H9 (cell line): Measurements from ENCODE around the gene KLHL34. TPM values are rescaled to one million over a fixed set of nuclear protein-coding genes. Genes with fewer than 3 reads are reported as not detected.

ENCODE experiments used
- DNase-seq: peaks from one replicate; pipeline ENCODE4 v3.0.0-alpha.2; 2017
- H2AFZ ChIP-seq: one replicate; pipeline ENCODE4 v1.6.1; 2013; ENCODE audit warnings: mild to moderate bottlenecking, low read length, control low read depth, moderate library complexity
- H2AK5ac ChIP-seq: 2 replicates; pipeline ENCODE4 v1.6.1; 2013; ENCODE audit warnings: low read length, control low read depth, mixed read lengths; ENCODE audit not compliant: insufficient read length
- H2BK120ac ChIP-seq: one replicate; pipeline ENCODE4 v1.6.1; 2013; ENCODE audit warnings: low read depth, mild to moderate bottlenecking, low read length, control low read depth, inconsistent platforms; ENCODE audit not compliant: poor library complexity, severe bottlenecking
- H2BK12ac ChIP-seq: 2 replicates; pipeline ENCODE4 v1.6.1; 2013; ENCODE audit warnings: low read length, control low read depth, mixed read lengths, low read depth; ENCODE audit not compliant: insufficient read length
- H2BK15ac ChIP-seq: 2 replicates; pipeline ENCODE4 v1.6.1; 2013; ENCODE audit warnings: low read depth, low read length, control low read depth
- H2BK20ac ChIP-seq: one replicate; pipeline ENCODE4 v1.6.1; 2013; ENCODE audit warnings: low read depth, mild to moderate bottlenecking, low read length, control low read depth, inconsistent platforms; ENCODE audit not compliant: poor library complexity, severe bottlenecking
- H2BK5ac ChIP-seq: 2 replicates; pipeline ENCODE4 v1.6.1; 2013; ENCODE audit warnings: low read length, control low read depth, mixed read lengths; ENCODE audit not compliant: insufficient read length
- H3K14ac ChIP-seq: 2 replicates; pipeline ENCODE4 v1.6.1; 2013; ENCODE audit warnings: low read length, control low read depth; ENCODE audit not compliant: insufficient read depth
- H3K18ac ChIP-seq: 2 replicates; pipeline ENCODE4 v1.6.1; 2013; ENCODE audit warnings: low read depth, mild to moderate bottlenecking, mixed read lengths, low read length, control low read depth; ENCODE audit not compliant: insufficient read length
- H3K23ac ChIP-seq: 2 replicates; pipeline ENCODE4 v1.6.1; 2013; ENCODE audit warnings: low read length, control low read depth, mixed read lengths, low read depth; ENCODE audit not compliant: insufficient read length
- H3K23me2 ChIP-seq: 2 replicates; pipeline ENCODE4 v1.6.1; 2013; ENCODE audit warnings: low read depth, mild to moderate bottlenecking, mixed read lengths, low read length, control low read depth; ENCODE audit not compliant: insufficient read length, poor library complexity, severe bottlenecking
- H3K27ac ChIP-seq: 2 replicates; pipeline ENCODE4 v1.5.1; 2013; ENCODE audit warnings: low read length, control low read depth, mixed read lengths, low read depth; ENCODE audit not compliant: insufficient read length
- H3K27me3 ChIP-seq: 2 replicates; pipeline ENCODE4 v1.6.1; 2013; ENCODE audit warnings: low read length, control low read depth, inconsistent platforms; ENCODE audit not compliant: insufficient read depth
- H3K4ac ChIP-seq: 2 replicates; pipeline ENCODE4 v1.6.1; 2013; ENCODE audit warnings: low read depth, mild to moderate bottlenecking, control low read depth, inconsistent platforms, low read length, moderate library complexity
- H3K4me1 ChIP-seq: 2 replicates; pipeline ENCODE4 v1.6.1; 2013; ENCODE audit warnings: low read length, control low read depth, inconsistent platforms; ENCODE audit not compliant: insufficient read depth
- H3K4me2 ChIP-seq: 2 replicates; pipeline ENCODE4 v1.6.1; 2013; ENCODE audit warnings: low read length, control low read depth, mixed read lengths; ENCODE audit not compliant: insufficient read length, insufficient read depth
- H3K56ac ChIP-seq: 2 replicates; pipeline ENCODE4 v1.6.1; 2013; ENCODE audit warnings: low read depth, mild to moderate bottlenecking, mixed read lengths, low read length, control low read depth; ENCODE audit not compliant: insufficient read length
- H3K79me1 ChIP-seq: 2 replicates; pipeline ENCODE4 v1.6.1; 2013; ENCODE audit warnings: low read depth, mild to moderate bottlenecking, moderate library complexity, low read length, control low read depth, inconsistent platforms; ENCODE audit not compliant: insufficient read depth, poor library complexity, severe bottlenecking
- H3K79me2 ChIP-seq: 2 replicates; pipeline ENCODE4 v1.6.1; 2013; ENCODE audit warnings: low read length, control low read depth, inconsistent platforms; ENCODE audit not compliant: insufficient read depth
- H3K9ac ChIP-seq: 2 replicates; pipeline ENCODE4 v1.6.1; 2013; ENCODE audit warnings: low read length, control low read depth, mixed read lengths; ENCODE audit not compliant: insufficient read length; ENCODE audit errors: extremely low read depth
- H3K9me3 ChIP-seq: one replicate; pipeline ENCODE4 v1.6.1; 2013; ENCODE audit warnings: low read depth, low read length, inconsistent platforms; ENCODE audit not compliant: control insufficient read depth
- H3T11ph ChIP-seq: one replicate; pipeline ENCODE4 v1.6.1; 2013; ENCODE audit warnings: mild to moderate bottlenecking, low read length, control low read depth, inconsistent platforms
- H4K20me1 ChIP-seq: one replicate; pipeline ENCODE4 v1.6.1; 2013; ENCODE audit not compliant: control insufficient read depth, insufficient read length, insufficient read depth
- H4K5ac ChIP-seq: 2 replicates; pipeline ENCODE4 v1.6.1; 2013; ENCODE audit warnings: low read depth, mild to moderate bottlenecking, mixed read lengths, low read length, control low read depth; ENCODE audit not compliant: insufficient read length
- H4K8ac ChIP-seq: replicated peaks from 2 replicates; pipeline ENCODE4 v1.6.1; 2013; ENCODE audit warnings: low read length, control low read depth, mixed read lengths, low read depth; ENCODE audit not compliant: insufficient read length
- H4K91ac ChIP-seq: 2 replicates; pipeline ENCODE4 v1.6.1; 2013; ENCODE audit warnings: low read depth, mild to moderate bottlenecking, moderate library complexity, mixed read lengths, low read length, control low read depth; ENCODE audit not compliant: insufficient read length
- H3K27ac Mint-ChIP-seq, 3 experiments: 2 replicates in 2 of 3; 3 replicates in 1 of 3; pipeline ENCODE4 v1.8.0; 2020 to 2021; ENCODE audit warnings: mixed read lengths in 3 of 3, mild to moderate bottlenecking in 1 of 3, moderate library complexity in 1 of 3
- H3K27me3 Mint-ChIP-seq: 2 replicates; pipeline ENCODE4 v1.8.0; 2021; ENCODE audit warnings: low read depth, mild to moderate bottlenecking, moderate library complexity, mixed read lengths
- H3K36me3 Mint-ChIP-seq, 3 experiments: 2 replicates in 2 of 3; 3 replicates in 1 of 3; pipeline ENCODE4 v1.8.0; 2020 to 2021; ENCODE audit warnings: low read depth in 3 of 3, mixed read lengths in 3 of 3; ENCODE audit not compliant: insufficient read depth in 1 of 3
- H3K4me1 Mint-ChIP-seq, 2 experiments: 2 replicates each; pipeline ENCODE4 v1.8.0; 2020; ENCODE audit warnings: mixed read lengths in 2 of 2
- H3K4me3 Mint-ChIP-seq, 2 experiments: 2 replicates in 1 of 2; 3 replicates in 1 of 2; pipeline ENCODE4 v1.8.0; 2020 to 2021; ENCODE audit warnings: mild to moderate bottlenecking in 2 of 2, mixed read lengths in 2 of 2, moderate library complexity in 1 of 2
- H3K9me3 Mint-ChIP-seq, 2 experiments: 2 replicates in 1 of 2; 3 replicates in 1 of 2; pipeline ENCODE4 v1.8.0; 2020; ENCODE audit warnings: mild to moderate bottlenecking in 2 of 2, mixed read lengths in 2 of 2, moderate library complexity in 1 of 2
- CTCF ChIP-seq: fragments of 200-600 bp; sonication (generic); conservative IDR thresholded peaks from 3 replicates; pipeline ENCODE4 v1.8.0; 2021; ENCODE audit warnings: antibody characterized with exemption, mild to moderate bottlenecking
- WGBS: extraction: QIAGEN DNeasy Blood & Tissue Kit; methylation state at CpG from one replicate; pipeline ENCODE4 v1.1.7; 2013; ENCODE audit warnings: missing lambda C conversion rate, low lambda C conversion rate, mixed read lengths; ENCODE audit not compliant: insufficient read length; ENCODE audit errors: extremely low coverage; 5-methylcytosine and 5-hydroxymethylcytosine counted together
- total RNA-seq: library from RNA; stranded (reverse); gene quantifications from 2 replicates; pipeline ENCODE4 v1.2.1, GENCODE V29; 2021

Gene KLHL34
- total RNA-seq, 1 experiment from 2014 or later = not detected

GRCh38 chrX:21699136-21699535 is 41.0 kb upstream of the KLHL34 start:
- no peak overlapping the region for H3K18ac ChIP-seq
- no peak overlapping the region for H3K23ac ChIP-seq
- H3K9me3 ChIP-seq = no peaks in the 10 kb centered on the region
- Mint-ChIP-seq H3K36me3 (no peaks in the 10 kb centered on the region; a peak in 1 of 7 replicates), H3K27ac (no peak overlapping the region; a peak in 1 of 7 replicates), H3K4me1 (peaks cover 9% of the 10 kb centered on the region in 2 experiments), H3K9me3 (peaks cover 0 to 29% of the 10 kb centered on the region in 2 experiments; a peak in 3 of 5 replicates), H3K27me3 (no peaks in the 10 kb centered on the region), H3K4me3 (no peak overlapping the region)
- H3K4ac ChIP-seq = no peak overlapping the region
- no peak for TF ChIP-seq CTCF
- H2BK120ac ChIP-seq = no peak overlapping the region
- H3K14ac ChIP-seq = no peak overlapping the region
- no peak overlapping the region for H2BK20ac ChIP-seq
- H3K23me2 ChIP-seq = no peaks in the 10 kb centered on the region
- H2BK5ac ChIP-seq = no peak overlapping the region
- H3K27me3 ChIP-seq = no peaks in the 10 kb centered on the region
- no peaks in the 10 kb centered on the region for H4K20me1 ChIP-seq
- H3K56ac ChIP-seq = no peak overlapping the region
- DNase-seq = no peak
- H3K79me1 ChIP-seq = no peaks in the 10 kb centered on the region
- H3K79me2 ChIP-seq = no peaks in the 10 kb centered on the region
- H3K4me2 ChIP-seq = no peak overlapping the region
- H2AK5ac ChIP-seq = no peak overlapping the region
- H4K8ac ChIP-seq = no peak overlapping the region
- no peak overlapping the region for H3K9ac ChIP-seq
- H2BK12ac ChIP-seq = no peak overlapping the region
- no peak overlapping the region for H3T11ph ChIP-seq
- no CpG with 5 or more reads among the region's 3 CpGs for WGBS
- H3K4me1 ChIP-seq = no peaks in the 10 kb centered on the region; the same call in 1 of the 2 replicates
- H2BK15ac ChIP-seq = no peak overlapping the region
- no peak overlapping the region for H4K91ac ChIP-seq
- no peak overlapping the region for H4K5ac ChIP-seq
- no peak overlapping the region for H3K27ac ChIP-seq
- no peak overlapping the region for H2AFZ ChIP-seq
